Measurements from ENCODE around the gene TMEM240. TPM values are rescaled to one million over a fixed set of nuclear protein-coding genes. Genes with fewer than 3 reads are reported as not detected.
A peak's percentile ranks its signal among the peaks of the same experiment; 100 is the strongest.
"Not testable (repeated sequence)": the region's sequence is repeated elsewhere in the genome, so short reads cannot be mapped to it uniquely, and the experiment has no call there.

TMEM240 gene
- total RNA-seq, 1 experiment from 2014 or later = 8.0 TPM

DNA sequence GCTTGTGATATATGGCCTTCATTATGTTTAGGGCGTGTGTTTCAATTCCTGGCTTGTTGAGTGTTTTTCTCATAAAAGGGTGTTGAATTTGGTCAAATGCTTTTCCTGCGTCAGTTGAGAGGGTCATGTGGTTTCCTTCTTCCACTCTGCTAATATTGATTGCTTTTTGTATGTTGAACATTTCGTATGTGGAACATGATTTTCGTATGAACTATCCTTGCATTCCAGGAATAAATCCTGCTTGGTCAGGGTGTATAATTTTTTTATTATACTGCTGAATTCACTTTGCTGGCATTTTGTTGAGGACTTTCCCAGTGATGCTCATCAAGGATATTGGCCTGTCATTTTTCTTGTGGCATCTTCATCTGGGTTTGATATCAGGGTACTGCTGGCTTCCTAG, 33.1 kb downstream of the TMEM240 start:
- ChIA-PET POLR2A (no interaction called here), CTCF (no interaction called here)
- Mint-ChIP-seq H3K27me3 (ENCODE audit: low read depth) (no peaks in the 10 kb centered on the region), H3K4me3 (no peak overlapping the region), H3K9me3 (no peaks in the 10 kb centered on the region), H3K4me1 (peaks cover 7% of the 10 kb centered on the region), H3K36me3 (no peaks in the 10 kb centered on the region), H3K27ac (no peak overlapping the region)
- no peak for ATAC-seq
- DNase-seq (ENCODE audit: low spot score) = no peak
- TF ChIP-seq, protein P1, sequence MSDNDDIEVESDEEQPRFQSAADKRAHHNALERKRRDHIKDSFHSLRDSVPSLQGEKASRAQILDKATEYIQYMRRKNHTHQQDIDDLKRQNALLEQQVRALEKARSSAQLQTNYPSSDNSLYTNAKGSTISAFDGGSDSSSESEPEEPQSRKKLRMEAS (CRISPR knock-in tag; IDR thresholded peaks at IDR 0.05) = no peak
- TF ChIP-seq SP1 (CRISPR knock-in tag; conservative IDR thresholded peaks at IDR 0.05) (no peak), ZNF121 (CRISPR knock-in tag; IDR thresholded peaks at IDR 0.05) (no peak), ZNF423 (CRISPR knock-in tag; IDR thresholded peaks at IDR 0.05) (no peak), ATF1 (CRISPR knock-in tag; IDR thresholded peaks at IDR 0.05) (no peak), NFATC4 (CRISPR knock-in tag; IDR thresholded peaks at IDR 0.05) (no peak), KAT7 (CRISPR knock-in tag; IDR thresholded peaks at IDR 0.05; ENCODE audit: borderline replicate concordance) (no peak), FOXP1 (CRISPR knock-in tag; IDR thresholded peaks at IDR 0.05; ENCODE audit: borderline replicate concordance) (no peak), ZNF396 (CRISPR knock-in tag; IDR thresholded peaks at IDR 0.05; ENCODE audit: borderline replicate concordance) (no peak), MYBL2 (CRISPR knock-in tag; IDR thresholded peaks at IDR 0.05) (no peak)
- TF ChIP-seq, protein P2, sequence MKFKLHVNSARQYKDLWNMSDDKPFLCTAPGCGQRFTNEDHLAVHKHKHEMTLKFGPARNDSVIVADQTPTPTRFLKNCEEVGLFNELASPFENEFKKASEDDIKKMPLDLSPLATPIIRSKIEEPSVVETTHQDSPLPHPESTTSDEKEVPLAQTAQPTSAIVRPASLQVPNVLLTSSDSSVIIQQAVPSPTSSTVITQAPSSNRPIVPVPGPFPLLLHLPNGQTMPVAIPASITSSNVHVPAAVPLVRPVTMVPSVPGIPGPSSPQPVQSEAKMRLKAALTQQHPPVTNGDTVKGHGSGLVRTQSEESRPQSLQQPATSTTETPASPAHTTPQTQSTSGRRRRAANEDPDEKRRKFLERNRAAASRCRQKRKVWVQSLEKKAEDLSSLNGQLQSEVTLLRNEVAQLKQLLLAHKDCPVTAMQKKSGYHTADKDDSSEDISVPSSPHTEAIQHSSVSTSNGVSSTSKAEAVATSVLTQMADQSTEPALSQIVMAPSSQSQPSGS (CRISPR knock-in tag; IDR thresholded peaks at IDR 0.05; ENCODE audit: borderline replicate concordance, low read depth) = no peak
- TF ChIP-seq, protein P3, sequence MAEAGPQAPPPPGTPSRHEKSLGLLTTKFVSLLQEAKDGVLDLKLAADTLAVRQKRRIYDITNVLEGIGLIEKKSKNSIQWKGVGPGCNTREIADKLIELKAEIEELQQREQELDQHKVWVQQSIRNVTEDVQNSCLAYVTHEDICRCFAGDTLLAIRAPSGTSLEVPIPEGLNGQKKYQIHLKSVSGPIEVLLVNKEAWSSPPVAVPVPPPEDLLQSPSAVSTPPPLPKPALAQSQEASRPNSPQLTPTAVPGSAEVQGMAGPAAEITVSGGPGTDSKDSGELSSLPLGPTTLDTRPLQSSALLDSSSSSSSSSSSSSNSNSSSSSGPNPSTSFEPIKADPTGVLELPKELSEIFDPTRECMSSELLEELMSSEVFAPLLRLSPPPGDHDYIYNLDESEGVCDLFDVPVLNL (CRISPR knock-in tag; IDR thresholded peaks at IDR 0.05; ENCODE audit: borderline replicate concordance, low read depth) = no peak
- TF ChIP-seq, protein P4, sequence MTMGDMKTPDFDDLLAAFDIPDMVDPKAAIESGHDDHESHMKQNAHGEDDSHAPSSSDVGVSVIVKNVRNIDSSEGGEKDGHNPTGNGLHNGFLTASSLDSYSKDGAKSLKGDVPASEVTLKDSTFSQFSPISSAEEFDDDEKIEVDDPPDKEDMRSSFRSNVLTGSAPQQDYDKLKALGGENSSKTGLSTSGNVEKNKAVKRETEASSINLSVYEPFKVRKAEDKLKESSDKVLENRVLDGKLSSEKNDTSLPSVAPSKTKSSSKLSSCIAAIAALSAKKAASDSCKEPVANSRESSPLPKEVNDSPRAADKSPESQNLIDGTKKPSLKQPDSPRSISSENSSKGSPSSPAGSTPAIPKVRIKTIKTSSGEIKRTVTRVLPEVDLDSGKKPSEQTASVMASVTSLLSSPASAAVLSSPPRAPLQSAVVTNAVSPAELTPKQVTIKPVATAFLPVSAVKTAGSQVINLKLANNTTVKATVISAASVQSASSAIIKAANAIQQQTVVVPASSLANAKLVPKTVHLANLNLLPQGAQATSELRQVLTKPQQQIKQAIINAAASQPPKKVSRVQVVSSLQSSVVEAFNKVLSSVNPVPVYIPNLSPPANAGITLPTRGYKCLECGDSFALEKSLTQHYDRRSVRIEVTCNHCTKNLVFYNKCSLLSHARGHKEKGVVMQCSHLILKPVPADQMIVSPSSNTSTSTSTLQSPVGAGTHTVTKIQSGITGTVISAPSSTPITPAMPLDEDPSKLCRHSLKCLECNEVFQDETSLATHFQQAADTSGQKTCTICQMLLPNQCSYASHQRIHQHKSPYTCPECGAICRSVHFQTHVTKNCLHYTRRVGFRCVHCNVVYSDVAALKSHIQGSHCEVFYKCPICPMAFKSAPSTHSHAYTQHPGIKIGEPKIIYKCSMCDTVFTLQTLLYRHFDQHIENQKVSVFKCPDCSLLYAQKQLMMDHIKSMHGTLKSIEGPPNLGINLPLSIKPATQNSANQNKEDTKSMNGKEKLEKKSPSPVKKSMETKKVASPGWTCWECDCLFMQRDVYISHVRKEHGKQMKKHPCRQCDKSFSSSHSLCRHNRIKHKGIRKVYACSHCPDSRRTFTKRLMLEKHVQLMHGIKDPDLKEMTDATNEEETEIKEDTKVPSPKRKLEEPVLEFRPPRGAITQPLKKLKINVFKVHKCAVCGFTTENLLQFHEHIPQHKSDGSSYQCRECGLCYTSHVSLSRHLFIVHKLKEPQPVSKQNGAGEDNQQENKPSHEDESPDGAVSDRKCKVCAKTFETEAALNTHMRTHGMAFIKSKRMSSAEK (CRISPR knock-in tag; IDR thresholded peaks at IDR 0.05; ENCODE audit: borderline replicate concordance) = no peak

DNA sequence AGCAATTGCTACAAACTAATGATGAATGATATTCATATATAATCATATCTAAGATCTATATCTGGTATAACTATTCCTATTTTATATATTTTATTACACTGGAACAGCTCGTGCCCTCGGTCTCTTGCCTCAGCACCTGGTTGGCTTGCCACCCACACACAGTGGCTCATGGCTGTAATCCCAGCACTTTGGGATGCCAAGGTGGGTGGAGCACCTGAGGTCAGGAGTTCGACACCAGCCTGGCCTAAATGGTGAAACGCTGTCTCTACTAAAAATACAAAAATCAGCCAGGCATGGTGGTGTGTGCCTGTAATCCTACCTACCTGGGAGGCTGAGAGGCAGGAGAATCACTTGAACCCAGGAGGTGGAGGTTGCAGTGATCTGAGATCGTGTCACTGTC, 34.6 kb downstream of the TMEM240 start:
- H3K9me3 Mint-ChIP-seq; H3K4me3 Mint-ChIP-seq; ATAC-seq; H3K4me1 Mint-ChIP-seq; DNase-seq (ENCODE audit: low spot score); H3K36me3 Mint-ChIP-seq; H3K27ac Mint-ChIP-seq; H3K27me3 Mint-ChIP-seq (ENCODE audit: low read depth): not testable (repeated sequence)
- CTCF ChIA-PET = interaction anchor here (0.6 to 2.2 kb wide), 8 partner anchors 12 to 403 kb away, joined by 3 to 8 read pairs (median 5); partner anchors contain the start of gene MRPL20
- POLR2A ChIA-PET = interaction anchor here (0.7 kb wide), 1 partner anchor 100 kb away, joined by 3 read pairs; no protein-coding TSS in a partner anchor

DNA sequence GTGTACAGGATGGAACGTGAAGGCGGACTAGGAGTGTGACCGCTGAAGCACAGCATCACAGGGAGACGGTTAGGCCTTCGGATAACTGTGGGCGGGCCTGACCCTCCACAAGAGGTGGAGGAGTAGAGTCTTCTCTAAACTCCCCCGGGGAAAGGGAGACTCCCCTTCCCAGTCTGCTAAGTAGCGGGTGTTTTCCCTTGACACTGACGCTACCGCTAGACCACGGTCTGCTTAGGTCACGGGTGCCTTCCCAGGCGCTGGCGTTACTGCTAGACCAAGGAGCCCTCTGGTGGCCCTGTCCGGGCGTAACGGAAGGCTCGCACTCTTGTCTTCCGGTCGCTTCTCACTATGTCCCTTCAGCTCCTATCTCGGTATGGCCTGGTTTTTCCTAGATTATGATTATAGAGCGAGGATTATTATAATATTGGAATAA, 35.0 kb downstream of the TMEM240 start:
- peak; percentile 29 for DNase-seq (ENCODE audit: low spot score)
- H3K4me3 Mint-ChIP-seq = peak overlapping the region; percentile 32; the same call in 1 of the 2 replicates

More for the DNA sequence above, 35.0 kb downstream of the TMEM240 start:
- not testable (repeated sequence) for H3K27me3 Mint-ChIP-seq (ENCODE audit: low read depth); H3K9me3 Mint-ChIP-seq; H3K4me1 Mint-ChIP-seq; H3K36me3 Mint-ChIP-seq
- H3K27ac Mint-ChIP-seq = peak overlapping the region; percentile 55
- ChIA-PET POLR2A (interaction anchor here (0.7 kb wide), 1 partner anchor 100 kb away, joined by 3 read pairs; no protein-coding TSS in a partner anchor), CTCF (interaction anchor here (0.6 to 2.2 kb wide), 14 partner anchors 11 to 404 kb away, joined by 3 to 14 read pairs (median 4); partner anchors contain the start of genes CCNL2 and MRPL20)
- ATAC-seq = peak; percentile 32
